Thyroid gland (tissue), 4 donors: ENCODE data around the gene HNRNPF.
"Not testable (repeated sequence)": the region's sequence is repeated elsewhere in the genome, so short reads cannot be mapped to it uniquely, and the experiment has no call there.

Experiments
- CTCF ChIP-seq, 6 experiments: fragments of 200-600 bp in 3 of 6; fragments of 450-650 bp in 3 of 6; sonication (generic) in 3 of 6; IDR thresholded peaks; one replicate each; pipeline ENCODE4 v1.5.1; 2016 to 2019; ENCODE audit warnings: antibody characterized with exemption in 6 of 6, mild to moderate bottlenecking in 2 of 6, inconsistent platforms in 1 of 6, moderate library complexity in 1 of 6
- POLR2A ChIP-seq, 2 donors: fragments of 450-650 bp; IDR thresholded peaks; one replicate each; pipeline ENCODE4 v1.6.1; 2017; ENCODE audit warnings: antibody characterized with exemption in 2 of 2, mild to moderate bottlenecking in 2 of 2, moderate library complexity in 1 of 2

GRCh38 chr10:43421944-43422343, 13.0 kb upstream of the HNRNPF start:
- not testable (repeated sequence) for TF ChIP-seq POLR2A, CTCF (IDR thresholded peaks at IDR 0.05)
